ENCODE results near the gene CFAP74.

CFAP74 gene

GRCh38 chr1:1898246-1898933 lies 105.2 kb downstream of the CFAP74 start:
- no peak overlapping the region for H3K4me3 ChIP-seq
- H3K27ac ChIP-seq: no peak overlapping the region
- no peak for TF ChIP-seq CTCF (IDR thresholded peaks at IDR 0.05)
- no peak for DNase-seq (ENCODE audit: low spot score)

GRCh38 chr1:1895456-1896336 lies 107.9 kb downstream of the CFAP74 start:
- DNase-seq (ENCODE audit: low spot score): no peak
- no peak overlapping the region for H3K4me3 ChIP-seq
- no peak overlapping the region for H3K27ac ChIP-seq
- TF ChIP-seq CTCF (IDR thresholded peaks at IDR 0.05): no peak

- Histone ChIP-seq H3K4me3 (no peak overlapping the region), H3K27ac (no peak overlapping the region)
- TF ChIP-seq CTCF (IDR thresholded peaks at IDR 0.05): no peak
- DNase-seq (ENCODE audit: low spot score): no peak
Measured at GRCh38 chr1:1895060-1895418, 108.5 kb downstream of the CFAP74 start.

- Histone ChIP-seq H3K4me3 (no peak overlapping the region), H3K27ac (no peak overlapping the region)
- no peak for DNase-seq (ENCODE audit: low spot score)
- TF ChIP-seq CTCF (IDR thresholded peaks at IDR 0.05): no peak
Measured at GRCh38 chr1:1894354-1895059, 109.1 kb downstream of the CFAP74 start.

- H3K4me3 ChIP-seq: no peak overlapping the region
- no peak for TF ChIP-seq CTCF (IDR thresholded peaks at IDR 0.05)
- H3K27ac ChIP-seq: no peak overlapping the region
- no peak for DNase-seq (ENCODE audit: low spot score)
Measured at GRCh38 chr1:1893997-1894353, 109.6 kb downstream of the CFAP74 start.

GRCh38 chr1:1893291-1893985 lies 110.1 kb downstream of the CFAP74 start:
- H3K27ac ChIP-seq: no peak overlapping the region
- no peak overlapping the region for H3K4me3 ChIP-seq
- no peak for DNase-seq (ENCODE audit: low spot score)
- no peak for TF ChIP-seq CTCF (IDR thresholded peaks at IDR 0.05)

Data from coronary artery (tissue), 2 donors.